GM23338 (cell line): ENCODE data around the gene EBI3. TPM values are rescaled to one million over a fixed set of nuclear protein-coding genes. Genes with fewer than 3 reads are reported as not detected.

Experiments
- ATAC-seq: fragments of 200-7000 bp; cut with Tn5 transposase; 3 replicates; pipeline ENCODE4 v1.9.1; 2020
- DNase-seq: peaks from one replicate; pipeline ENCODE4 v3.0.0-alpha.2; 2015; ENCODE audit warnings: low spot score
- H2AFZ ChIP-seq: fragments of 200-600 bp; sonication (generic); 2 replicates; pipeline ENCODE4 v1.8.0; 2016; ENCODE audit warnings: antibody characterized with exemption, mild to moderate bottlenecking, moderate library complexity
- H3F3A ChIP-seq: fragments of 200-600 bp; sonication (generic); replicated peaks from 2 replicates; pipeline ENCODE4 v1.8.0; 2017; ENCODE audit warnings: antibody characterized with exemption, mixed run types, low read depth
- H3K27ac ChIP-seq: fragments of 200-600 bp; sonication (generic); 2 replicates; pipeline ENCODE4 v1.6.1; 2016; ENCODE audit warnings: low read depth
- H3K27me3 ChIP-seq: fragments of 200-600 bp; sonication (generic); 2 replicates; pipeline ENCODE4 v1.8.0; 2016; ENCODE audit warnings: mild to moderate bottlenecking, mixed run types, moderate library complexity; ENCODE audit not compliant: insufficient read depth
- H3K36me3 ChIP-seq: fragments of 200-600 bp; sonication (generic); 2 replicates; pipeline ENCODE4 v1.8.0; 2016; ENCODE audit warnings: mild to moderate bottlenecking; ENCODE audit not compliant: insufficient read depth
- H3K4me1 ChIP-seq: fragments of 200-600 bp; sonication (generic); 2 replicates; pipeline ENCODE4 v1.8.0; 2016; ENCODE audit warnings: mild to moderate bottlenecking, moderate library complexity; ENCODE audit not compliant: insufficient read depth
- H3K4me2 ChIP-seq: fragments of 200-600 bp; sonication (generic); 2 replicates; pipeline ENCODE4 v1.7.1; 2017; ENCODE audit warnings: mixed run types
- H3K4me3 ChIP-seq: fragments of 200-600 bp; sonication (generic); 2 replicates; pipeline ENCODE4 v1.6.1; 2016; ENCODE audit warnings: mixed run types
- H3K79me2 ChIP-seq: fragments of 200-600 bp; sonication (generic); replicated peaks from 2 replicates; pipeline ENCODE4 v1.8.0; 2017; ENCODE audit warnings: mild to moderate bottlenecking; ENCODE audit not compliant: insufficient read depth
- H3K9me2 ChIP-seq: fragments of 200-600 bp; sonication (generic); 2 replicates; pipeline ENCODE4 v1.8.0; 2017; ENCODE audit not compliant: insufficient read depth
- H4K20me1 ChIP-seq: fragments of 200-600 bp; sonication (generic); replicated peaks from 2 replicates; pipeline ENCODE4 v1.8.0; 2017; ENCODE audit warnings: mild to moderate bottlenecking; ENCODE audit not compliant: insufficient read depth
- H3K27ac Mint-ChIP-seq: 2 replicates; pipeline ENCODE4 v1.8.0; 2020; ENCODE audit warnings: inconsistent platforms, mild to moderate bottlenecking, moderate library complexity, mixed read lengths
- H3K27me3 Mint-ChIP-seq: 3 replicates; pipeline ENCODE4 v1.8.0; 2022; ENCODE audit warnings: low read depth, mild to moderate bottlenecking, moderate library complexity, mixed read lengths, inconsistent platforms; ENCODE audit not compliant: insufficient read depth, poor library complexity
- H3K36me3 Mint-ChIP-seq: 3 replicates; pipeline ENCODE4 v1.8.0; 2021; ENCODE audit warnings: low read depth, mild to moderate bottlenecking, inconsistent platforms, moderate library complexity, mixed read lengths
- H3K4me1 Mint-ChIP-seq: 3 replicates; pipeline ENCODE4 v1.8.0; 2020; ENCODE audit warnings: mild to moderate bottlenecking, inconsistent platforms, mixed read lengths
- H3K4me3 Mint-ChIP-seq: 3 replicates; pipeline ENCODE4 v1.8.0; 2021; ENCODE audit warnings: moderate library complexity, mild to moderate bottlenecking, inconsistent platforms, mixed read lengths
- H3K9me3 Mint-ChIP-seq: 3 replicates; pipeline ENCODE4 v1.8.0; 2020; ENCODE audit warnings: moderate library complexity, mild to moderate bottlenecking, inconsistent platforms, mixed read lengths
- EZH2 ChIP-seq: fragments of 200-600 bp; sonication (generic); IDR thresholded peaks from one replicate; pipeline ENCODE4 v1.8.0; 2017; ENCODE audit warnings: antibody characterized with exemption, mild to moderate bottlenecking, low read depth; ENCODE audit not compliant: unreplicated experiment
- JUNB ChIP-seq: IDR thresholded peaks from one replicate; pipeline ENCODE4 v1.6.1; 2016; ENCODE audit warnings: antibody characterized with exemption; ENCODE audit not compliant: unreplicated experiment
- NANOG ChIP-seq: IDR thresholded peaks from 2 replicates; pipeline ENCODE4 v1.6.1; 2016; ENCODE audit warnings: antibody characterized with exemption, borderline replicate concordance
- POLR2AphosphoS5 ChIP-seq: IDR thresholded peaks from 2 replicates; pipeline ENCODE4 v1.6.1; 2016; ENCODE audit warnings: antibody characterized with exemption, low read depth
- STAT1 ChIP-seq: IDR thresholded peaks from one replicate; pipeline ENCODE4 v1.6.1; 2016; ENCODE audit warnings: antibody characterized with exemption; ENCODE audit not compliant: unreplicated experiment
- ZNF114 ChIP-seq: fragments of 250-450 bp; sonication (Bioruptor Pico); IDR thresholded peaks from 2 replicates; pipeline ENCODE4 v1.5.0; 2020; ENCODE audit warnings: mild to moderate bottlenecking, moderate library complexity
- ZNF331 ChIP-seq: fragments of 250-450 bp; sonication (Bioruptor Pico); IDR thresholded peaks from 2 replicates; pipeline ENCODE4 v1.5.0; 2020; ENCODE audit warnings: low read depth, mild to moderate bottlenecking, moderate library complexity
- polyA plus RNA-seq: library from polyadenylated mRNA; unstranded; fragments of >200 nt; fragmentation: Nextera tagmentation; extraction: Ambion mirVana; gene quantifications from 2 replicates; pipeline ENCODE4 v1.2.1, GENCODE V29; 2016
- total RNA-seq: library from RNA; depleted of rRNA; stranded (reverse); fragments of >200 nt; shearing (Covaris generic); gene quantifications from 2 replicates; pipeline ENCODE4 v1.2.3, GENCODE V29; 2014
- TF ChIP-seq, protein P1 (sequence below): IDR thresholded peaks from 2 replicates; pipeline ENCODE4 v1.6.1; 2016; ENCODE audit warnings: antibody characterized with exemption
- TF ChIP-seq, protein P2 (sequence below), 2 experiments: fragments of 200-600 bp in 1 of 2; sonication (generic) in 1 of 2; conservative IDR thresholded peaks; 2 replicates each; pipeline versions ENCODE4 v1.5.1 to v1.6.1; 2016 to 2017; ENCODE audit warnings: antibody characterized with exemption in 2 of 2, low read depth in 2 of 2, mild to moderate bottlenecking in 2 of 2, moderate library complexity in 1 of 2
- TF ChIP-seq, protein P3 (sequence below): fragments of 250-450 bp; sonication (Bioruptor Pico); IDR thresholded peaks from 2 replicates; pipeline ENCODE4 v1.5.0; 2020; ENCODE audit warnings: mild to moderate bottlenecking, moderate library complexity

The EBI3 gene
- total and polyA plus RNA-seq, 2 experiments from 2014 or later, result 0.52 to 1.4 TPM

DNA sequence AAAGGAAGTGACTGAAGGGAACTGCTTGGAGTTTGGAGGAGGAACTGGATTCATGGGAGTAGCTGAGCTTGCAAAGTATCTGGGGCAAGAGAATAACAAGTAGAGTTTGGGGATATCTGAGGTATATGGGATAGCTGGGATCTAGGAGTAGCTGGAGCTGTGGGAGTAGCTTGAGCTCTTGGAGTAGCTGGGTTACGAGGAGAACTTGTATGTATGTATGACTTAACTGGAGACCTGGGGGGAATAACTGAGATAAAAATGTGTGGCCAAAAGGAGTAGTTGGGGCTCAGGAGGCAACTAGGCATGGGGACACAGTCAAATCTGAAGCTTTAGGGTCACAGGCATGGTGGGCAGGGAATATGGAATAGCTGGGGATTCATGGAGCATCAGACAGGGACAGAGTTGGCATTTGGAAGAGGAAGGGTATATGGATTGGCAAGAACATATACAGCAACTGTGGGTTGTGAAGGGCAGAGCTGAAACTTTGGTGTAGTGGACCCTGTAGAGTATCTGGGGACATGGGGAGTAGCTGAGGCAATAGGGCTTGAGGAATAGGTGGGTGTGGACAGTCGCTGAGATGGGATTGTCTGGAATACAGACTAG is 28.3 kb upstream of the EBI3 start (continued):
- TF ChIP-seq, protein P1, sequence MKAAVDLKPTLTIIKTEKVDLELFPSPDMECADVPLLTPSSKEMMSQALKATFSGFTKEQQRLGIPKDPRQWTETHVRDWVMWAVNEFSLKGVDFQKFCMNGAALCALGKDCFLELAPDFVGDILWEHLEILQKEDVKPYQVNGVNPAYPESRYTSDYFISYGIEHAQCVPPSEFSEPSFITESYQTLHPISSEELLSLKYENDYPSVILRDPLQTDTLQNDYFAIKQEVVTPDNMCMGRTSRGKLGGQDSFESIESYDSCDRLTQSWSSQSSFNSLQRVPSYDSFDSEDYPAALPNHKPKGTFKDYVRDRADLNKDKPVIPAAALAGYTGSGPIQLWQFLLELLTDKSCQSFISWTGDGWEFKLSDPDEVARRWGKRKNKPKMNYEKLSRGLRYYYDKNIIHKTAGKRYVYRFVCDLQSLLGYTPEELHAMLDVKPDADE, result no peak
- no peak for TF ChIP-seq POLR2AphosphoS5
- no peak for TF ChIP-seq ZNF331
- TF ChIP-seq NANOG, result no peak
- no peak for TF ChIP-seq EZH2
- TF ChIP-seq, protein P2, sequence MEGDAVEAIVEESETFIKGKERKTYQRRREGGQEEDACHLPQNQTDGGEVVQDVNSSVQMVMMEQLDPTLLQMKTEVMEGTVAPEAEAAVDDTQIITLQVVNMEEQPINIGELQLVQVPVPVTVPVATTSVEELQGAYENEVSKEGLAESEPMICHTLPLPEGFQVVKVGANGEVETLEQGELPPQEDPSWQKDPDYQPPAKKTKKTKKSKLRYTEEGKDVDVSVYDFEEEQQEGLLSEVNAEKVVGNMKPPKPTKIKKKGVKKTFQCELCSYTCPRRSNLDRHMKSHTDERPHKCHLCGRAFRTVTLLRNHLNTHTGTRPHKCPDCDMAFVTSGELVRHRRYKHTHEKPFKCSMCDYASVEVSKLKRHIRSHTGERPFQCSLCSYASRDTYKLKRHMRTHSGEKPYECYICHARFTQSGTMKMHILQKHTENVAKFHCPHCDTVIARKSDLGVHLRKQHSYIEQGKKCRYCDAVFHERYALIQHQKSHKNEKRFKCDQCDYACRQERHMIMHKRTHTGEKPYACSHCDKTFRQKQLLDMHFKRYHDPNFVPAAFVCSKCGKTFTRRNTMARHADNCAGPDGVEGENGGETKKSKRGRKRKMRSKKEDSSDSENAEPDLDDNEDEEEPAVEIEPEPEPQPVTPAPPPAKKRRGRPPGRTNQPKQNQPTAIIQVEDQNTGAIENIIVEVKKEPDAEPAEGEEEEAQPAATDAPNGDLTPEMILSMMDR (conservative IDR thresholded peaks at IDR 0.05; ENCODE audit: low read depth in 2 of 2), result no peak

DNA sequence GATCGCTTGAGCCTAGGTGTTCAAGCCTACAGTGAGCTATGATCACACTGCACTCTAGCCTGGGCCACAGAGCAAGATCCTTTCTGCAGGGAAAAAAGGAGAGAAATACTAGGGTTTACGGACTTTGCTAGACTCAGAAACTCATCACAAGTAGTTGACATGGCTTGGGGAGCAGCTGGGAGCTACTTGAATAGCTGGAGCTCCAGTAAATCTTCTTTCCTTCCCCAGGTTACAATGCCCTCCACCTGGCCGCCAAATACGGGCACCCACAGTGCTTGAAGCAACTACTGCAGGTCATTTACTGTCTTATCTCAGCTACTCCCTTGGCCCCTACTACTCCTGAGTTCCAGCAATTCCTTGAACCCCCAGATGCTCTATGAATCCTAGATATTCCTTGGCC is 27.5 kb upstream of the EBI3 start:
- H3K9me2 ChIP-seq, result peaks cover 5% of the 10 kb centered on the region
- ATAC-seq, result no peak
- DNase-seq, result no peak
- no peak overlapping the region for H3K27ac Mint-ChIP-seq
- no peaks in the 10 kb centered on the region for H4K20me1 ChIP-seq
- H3K4me2 ChIP-seq, result no peak overlapping the region
- H3K27me3 Mint-ChIP-seq, result peaks cover 18% of the 10 kb centered on the region
- peaks cover 8% of the 10 kb centered on the region; the same call in 1 of the 3 replicates for H3K36me3 Mint-ChIP-seq
- H3K9me3 Mint-ChIP-seq, result peaks cover 11% of the 10 kb centered on the region
- H3K27me3 ChIP-seq, result peaks cover 6% of the 10 kb centered on the region; the same call in 1 of the 2 replicates
- H3K27ac ChIP-seq, result no peak overlapping the region
- H3K79me2 ChIP-seq, result no peaks in the 10 kb centered on the region
- H2AFZ ChIP-seq, result no peak overlapping the region
- H3K4me1 Mint-ChIP-seq, result peaks cover 14% of the 10 kb centered on the region
- peaks cover 12% of the 10 kb centered on the region for H3F3A ChIP-seq
- no peak overlapping the region for H3K4me3 ChIP-seq
- H3K36me3 ChIP-seq, result no peaks in the 10 kb centered on the region
- H3K4me1 ChIP-seq, result peaks cover 3% of the 10 kb centered on the region; the same call in 1 of the 2 replicates
- H3K4me3 Mint-ChIP-seq, result no peak overlapping the region
- TF ChIP-seq ZNF114 (no peak), POLR2AphosphoS5 (no peak), EZH2 (no peak), ZNF331 (no peak), STAT1 (no peak), JUNB (no peak)
- TF ChIP-seq, protein P1, result no peak
- TF ChIP-seq, protein P3, sequence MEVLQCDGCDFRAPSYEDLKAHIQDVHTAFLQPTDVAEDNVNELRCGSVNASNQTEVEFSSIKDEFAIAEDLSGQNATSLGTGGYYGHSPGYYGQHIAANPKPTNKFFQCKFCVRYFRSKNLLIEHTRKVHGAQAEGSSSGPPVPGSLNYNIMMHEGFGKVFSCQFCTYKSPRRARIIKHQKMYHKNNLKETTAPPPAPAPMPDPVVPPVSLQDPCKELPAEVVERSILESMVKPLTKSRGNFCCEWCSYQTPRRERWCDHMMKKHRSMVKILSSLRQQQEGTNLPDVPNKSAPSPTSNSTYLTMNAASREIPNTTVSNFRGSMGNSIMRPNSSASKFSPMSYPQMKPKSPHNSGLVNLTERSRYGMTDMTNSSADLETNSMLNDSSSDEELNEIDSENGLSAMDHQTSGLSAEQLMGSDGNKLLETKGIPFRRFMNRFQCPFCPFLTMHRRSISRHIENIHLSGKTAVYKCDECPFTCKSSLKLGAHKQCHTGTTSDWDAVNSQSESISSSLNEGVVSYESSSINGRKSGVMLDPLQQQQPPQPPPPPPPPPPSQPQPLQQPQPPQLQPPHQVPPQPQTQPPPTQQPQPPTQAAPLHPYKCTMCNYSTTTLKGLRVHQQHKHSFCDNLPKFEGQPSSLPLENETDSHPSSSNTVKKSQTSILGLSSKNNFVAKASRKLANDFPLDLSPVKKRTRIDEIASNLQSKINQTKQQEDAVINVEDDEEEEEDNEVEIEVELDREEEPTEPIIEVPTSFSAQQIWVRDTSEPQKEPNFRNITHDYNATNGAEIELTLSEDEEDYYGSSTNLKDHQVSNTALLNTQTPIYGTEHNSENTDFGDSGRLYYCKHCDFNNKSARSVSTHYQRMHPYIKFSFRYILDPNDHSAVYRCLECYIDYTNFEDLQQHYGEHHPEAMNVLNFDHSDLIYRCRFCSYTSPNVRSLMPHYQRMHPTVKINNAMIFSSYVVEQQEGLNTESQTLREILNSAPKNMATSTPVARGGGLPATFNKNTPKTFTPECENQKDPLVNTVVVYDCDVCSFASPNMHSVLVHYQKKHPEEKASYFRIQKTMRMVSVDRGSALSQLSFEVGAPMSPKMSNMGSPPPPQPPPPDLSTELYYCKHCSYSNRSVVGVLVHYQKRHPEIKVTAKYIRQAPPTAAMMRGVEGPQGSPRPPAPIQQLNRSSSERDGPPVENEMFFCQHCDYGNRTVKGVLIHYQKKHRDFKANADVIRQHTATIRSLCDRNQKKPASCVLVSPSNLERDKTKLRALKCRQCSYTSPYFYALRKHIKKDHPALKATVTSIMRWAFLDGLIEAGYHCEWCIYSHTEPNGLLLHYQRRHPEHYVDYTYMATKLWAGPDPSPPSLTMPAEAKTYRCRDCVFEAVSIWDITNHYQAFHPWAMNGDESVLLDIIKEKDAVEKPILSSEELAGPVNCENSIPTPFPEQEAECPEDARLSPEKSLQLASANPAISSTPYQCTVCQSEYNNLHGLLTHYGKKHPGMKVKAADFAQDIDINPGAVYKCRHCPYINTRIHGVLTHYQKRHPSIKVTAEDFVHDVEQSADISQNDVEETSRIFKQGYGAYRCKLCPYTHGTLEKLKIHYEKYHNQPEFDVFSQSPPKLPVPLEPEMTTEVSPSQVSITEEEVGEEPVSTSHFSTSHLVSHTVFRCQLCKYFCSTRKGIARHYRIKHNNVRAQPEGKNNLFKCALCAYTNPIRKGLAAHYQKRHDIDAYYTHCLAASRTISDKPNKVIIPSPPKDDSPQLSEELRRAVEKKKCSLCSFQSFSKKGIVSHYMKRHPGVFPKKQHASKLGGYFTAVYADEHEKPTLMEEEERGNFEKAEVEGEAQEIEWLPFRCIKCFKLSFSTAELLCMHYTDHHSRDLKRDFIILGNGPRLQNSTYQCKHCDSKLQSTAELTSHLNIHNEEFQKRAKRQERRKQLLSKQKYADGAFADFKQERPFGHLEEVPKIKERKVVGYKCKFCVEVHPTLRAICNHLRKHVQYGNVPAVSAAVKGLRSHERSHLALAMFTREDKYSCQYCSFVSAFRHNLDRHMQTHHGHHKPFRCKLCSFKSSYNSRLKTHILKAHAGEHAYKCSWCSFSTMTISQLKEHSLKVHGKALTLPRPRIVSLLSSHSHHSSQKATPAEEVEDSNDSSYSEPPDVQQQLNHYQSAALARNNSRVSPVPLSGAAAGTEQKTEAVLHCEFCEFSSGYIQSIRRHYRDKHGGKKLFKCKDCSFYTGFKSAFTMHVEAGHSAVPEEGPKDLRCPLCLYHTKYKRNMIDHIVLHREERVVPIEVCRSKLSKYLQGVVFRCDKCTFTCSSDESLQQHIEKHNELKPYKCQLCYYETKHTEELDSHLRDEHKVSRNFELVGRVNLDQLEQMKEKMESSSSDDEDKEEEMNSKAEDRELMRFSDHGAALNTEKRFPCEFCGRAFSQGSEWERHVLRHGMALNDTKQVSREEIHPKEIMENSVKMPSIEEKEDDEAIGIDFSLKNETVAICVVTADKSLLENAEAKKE (CRISPR knock-in tag), result no peak
